MCF 10A (cell line): ENCODE results near the gene LARP1. TPM values are rescaled to one million over a fixed set of nuclear protein-coding genes. Genes with fewer than 3 reads are reported as not detected.
A peak's percentile ranks its signal among the peaks of the same experiment; 100 is the strongest.

Source experiments
- BruUV-seq: library from RNA; stranded (reverse); fragments of 400-500 nt; replicated peaks from 2 replicates; lab custom pipeline; 2021; lab: Mats Ljungman, UMichigan
- CTCF ChIA-PET: fragments of 300-600 bp; sonication (Branson Sonifier 250); formaldehyde crosslinking; extraction: SDS; loops from one replicate; lab custom pipeline; 2021; ENCODE audit warnings: antibody characterized with exemption, inconsistent platforms; lab: Yijun Ruan, JAX
- POLR2A ChIA-PET: fragments of 300-600, 350-650 bp; sonication (Branson Sonifier 250); formaldehyde crosslinking; extraction: SDS; loops from one replicate; lab custom pipeline; 2020; ENCODE audit warnings: antibody characterized with exemption, inconsistent platforms; lab: Yijun Ruan, JAX
- DNase-seq: peaks from one replicate; pipeline ENCODE4 v3.0.0-alpha.2; 2018; ENCODE audit not compliant: unreplicated experiment
- H3K27ac Mint-ChIP-seq: one replicate; pipeline ENCODE4 v1.8.0; 2022; ENCODE audit warnings: mild to moderate bottlenecking, low read depth, mixed read lengths; ENCODE audit not compliant: unreplicated experiment
- H3K27me3 Mint-ChIP-seq: one replicate; pipeline ENCODE4 v1.8.0; 2022; ENCODE audit warnings: mixed read lengths; ENCODE audit not compliant: insufficient read depth, unreplicated experiment
- H3K36me3 Mint-ChIP-seq: one replicate; pipeline ENCODE4 v1.8.0; 2022; ENCODE audit warnings: mild to moderate bottlenecking, moderate library complexity, mixed read lengths; ENCODE audit not compliant: insufficient read depth, unreplicated experiment
- H3K4me1 Mint-ChIP-seq: one replicate; pipeline ENCODE4 v1.8.0; 2022; ENCODE audit warnings: mixed read lengths; ENCODE audit not compliant: insufficient read depth, unreplicated experiment
- H3K4me3 Mint-ChIP-seq: one replicate; pipeline ENCODE4 v1.8.0; 2022; ENCODE audit warnings: mild to moderate bottlenecking, moderate library complexity, mixed read lengths; ENCODE audit not compliant: unreplicated experiment
- H3K9me3 Mint-ChIP-seq: one replicate; pipeline ENCODE4 v1.8.0; 2022; ENCODE audit warnings: mixed read lengths; ENCODE audit not compliant: unreplicated experiment
- intact Hi-C: fragments of 100-400 bp; cut with micrococcal nuclease; formaldehyde crosslinking; loops from 2 replicates; pipeline ENCODE4 v1.14.1; 2022
- total RNA-seq: library from RNA; stranded (reverse); gene quantifications from 2 replicates; pipeline ENCODE4 v1.2.3, GENCODE V29; 2022
- TF ChIP-seq, protein P1 (sequence below): fragments of 200-600 bp; IDR thresholded peaks from one replicate; pipeline ENCODE4 v1.8.0; 2022; ENCODE audit warnings: antibody characterized with exemption, mild to moderate bottlenecking; ENCODE audit not compliant: unreplicated experiment

Gene LARP1
- total RNA-seq, 1 experiment from 2014 or later, result 340 TPM

GRCh38 chr5:154858297-154858971 lies 103.3 kb downstream of the LARP1 start, which contains the start of gene CNOT8:
Gene CNOT8, plus strand, starts transcription at chr5:154858627. Its CDS starts 4,652 bp downstream, at chr5:154863279.
- peaks cover 26% of the 10 kb centered on the region for H3K36me3 Mint-ChIP-seq
- H3K9me3 Mint-ChIP-seq, result no peaks in the 10 kb centered on the region
- H3K4me1 Mint-ChIP-seq, result peaks cover 42% of the 10 kb centered on the region
- ChIA-PET POLR2A (interaction anchor here (0.5 to 2.9 kb wide), 23 partner anchors 8 to 820 kb away, joined by 3 to 78 read pairs (median 4); partner anchors contain the start of genes FAM114A2, FAXDC2, GEMIN5 and MFAP3), CTCF (interaction anchor here (0.6 kb wide), 2 partner anchors 14 to 95 kb away, joined by 3 to 4 read pairs; no protein-coding TSS in a partner anchor)
- intact Hi-C loops, result loop anchor here (2.0 kb wide), 3 partner anchors 28 to 208 kb away; partner anchors contain the start of gene LARP1
- peak; percentile 99 for DNase-seq
- peak within 1 kb of the TSS; percentile 95 for H3K27ac Mint-ChIP-seq
- TF ChIP-seq, protein P1, sequence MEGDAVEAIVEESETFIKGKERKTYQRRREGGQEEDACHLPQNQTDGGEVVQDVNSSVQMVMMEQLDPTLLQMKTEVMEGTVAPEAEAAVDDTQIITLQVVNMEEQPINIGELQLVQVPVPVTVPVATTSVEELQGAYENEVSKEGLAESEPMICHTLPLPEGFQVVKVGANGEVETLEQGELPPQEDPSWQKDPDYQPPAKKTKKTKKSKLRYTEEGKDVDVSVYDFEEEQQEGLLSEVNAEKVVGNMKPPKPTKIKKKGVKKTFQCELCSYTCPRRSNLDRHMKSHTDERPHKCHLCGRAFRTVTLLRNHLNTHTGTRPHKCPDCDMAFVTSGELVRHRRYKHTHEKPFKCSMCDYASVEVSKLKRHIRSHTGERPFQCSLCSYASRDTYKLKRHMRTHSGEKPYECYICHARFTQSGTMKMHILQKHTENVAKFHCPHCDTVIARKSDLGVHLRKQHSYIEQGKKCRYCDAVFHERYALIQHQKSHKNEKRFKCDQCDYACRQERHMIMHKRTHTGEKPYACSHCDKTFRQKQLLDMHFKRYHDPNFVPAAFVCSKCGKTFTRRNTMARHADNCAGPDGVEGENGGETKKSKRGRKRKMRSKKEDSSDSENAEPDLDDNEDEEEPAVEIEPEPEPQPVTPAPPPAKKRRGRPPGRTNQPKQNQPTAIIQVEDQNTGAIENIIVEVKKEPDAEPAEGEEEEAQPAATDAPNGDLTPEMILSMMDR, result no peak
- no peaks in the 10 kb centered on the region for H3K27me3 Mint-ChIP-seq
- H3K4me3 Mint-ChIP-seq, result peak within 1 kb of the TSS; percentile 85
- BruUV-seq, result no TSS peak

DNA sequence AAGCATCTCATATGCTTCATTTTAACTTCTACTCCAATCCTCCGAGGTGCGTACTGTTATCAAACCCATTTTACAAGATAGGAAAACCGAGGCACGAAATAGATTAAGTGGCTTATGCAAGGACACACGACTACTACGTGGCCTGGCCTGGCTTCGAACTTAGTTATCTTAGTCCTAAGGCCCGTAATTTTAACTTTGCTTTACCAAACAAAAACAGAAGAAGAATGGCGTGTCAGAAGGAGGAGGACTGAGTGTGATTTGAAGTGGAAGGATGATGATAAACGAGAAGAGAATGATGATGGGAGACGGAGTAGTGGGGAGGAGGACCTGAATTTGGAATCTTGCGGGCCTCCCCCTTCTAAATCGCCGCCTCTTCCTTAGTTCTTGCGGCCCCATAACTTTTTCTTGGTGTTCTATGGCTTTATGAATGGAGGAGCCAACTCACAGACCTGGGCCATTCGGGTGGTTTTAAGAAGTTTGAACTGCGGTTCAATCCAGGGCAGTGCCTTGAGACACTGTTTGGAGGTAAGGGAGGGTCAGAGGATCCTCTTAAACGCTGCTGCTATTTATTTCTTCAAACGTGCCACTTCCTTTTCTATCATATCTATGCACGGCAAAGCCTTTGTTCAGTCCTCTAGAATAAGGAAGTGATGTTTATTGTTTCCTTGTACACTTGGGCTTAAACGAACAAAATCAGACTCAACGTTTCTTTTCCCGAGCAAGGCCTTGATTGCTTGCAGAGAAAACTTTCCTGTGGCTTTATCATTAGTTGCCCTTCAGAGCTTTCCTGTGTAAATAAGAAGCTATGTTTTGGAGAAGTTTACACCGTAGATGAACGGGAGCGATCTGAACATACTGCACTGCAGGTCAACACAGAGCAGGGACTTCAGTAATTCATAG lies 104.0 kb downstream of the LARP1 start:
- peaks cover 34% of the 10 kb centered on the region for H3K36me3 Mint-ChIP-seq
- ChIA-PET POLR2A (interaction anchor here (0.5 to 3.0 kb wide), 43 partner anchors 8 to 821 kb away, joined by 3 to 78 read pairs (median 4); partner anchors contain the start of genes FAM114A2, FAXDC2, GEMIN5 and MFAP3), CTCF (interaction anchor here (0.6 to 1.0 kb wide), 2 partner anchors 94 to 202 kb away, joined by 4 read pairs; no protein-coding TSS in a partner anchor)
- peak overlapping the region; percentile 85 for H3K4me3 Mint-ChIP-seq
- BruUV-seq, result TSS peak; percentile 40
- TF ChIP-seq, protein P1, result no peak
- H3K9me3 Mint-ChIP-seq, result no peaks in the 10 kb centered on the region
- intact Hi-C loops, result loop anchor here (2.0 kb wide), 3 partner anchors 28 to 208 kb away; partner anchors contain the start of gene LARP1
- H3K4me1 Mint-ChIP-seq, result peaks cover 42% of the 10 kb centered on the region
- peak; percentile 33 for DNase-seq
- H3K27me3 Mint-ChIP-seq, result no peaks in the 10 kb centered on the region
- H3K27ac Mint-ChIP-seq, result peak overlapping the region; percentile 95

GRCh38 chr5:154860123-154860522 lies 104.9 kb downstream of the LARP1 start:
- H3K27ac Mint-ChIP-seq, result peak overlapping the region; percentile 95
- BruUV-seq, result no TSS peak
- CTCF ChIA-PET, result interaction anchor here (0.7 to 1.0 kb wide), 4 partner anchors 8 to 202 kb away, joined by 3 to 4 read pairs (median 4); no protein-coding TSS in a partner anchor
- H3K9me3 Mint-ChIP-seq, result no peaks in the 10 kb centered on the region
- H3K4me3 Mint-ChIP-seq, result peak overlapping the region; percentile 85
- intact Hi-C loops, result no loop called here
- peaks cover 41% of the 10 kb centered on the region for H3K36me3 Mint-ChIP-seq
- POLR2A ChIA-PET, result interaction anchor here (0.6 to 3.0 kb wide), 21 partner anchors 10 to 854 kb away, joined by 3 to 24 read pairs (median 4); partner anchors contain the start of genes FAXDC2, GEMIN5 and MRPL22
- TF ChIP-seq, protein P1, result no peak
- peak; percentile 73 for DNase-seq
- H3K27me3 Mint-ChIP-seq, result no peaks in the 10 kb centered on the region
- H3K4me1 Mint-ChIP-seq, result peaks cover 42% of the 10 kb centered on the region
